CD4-positive, alpha-beta T cell (primary cell): ENCODE measurements around the gene SYPL2. TPM values are rescaled to one million over a fixed set of nuclear protein-coding genes. Genes with fewer than 3 reads are reported as not detected.
A peak's percentile ranks its signal among the peaks of the same experiment; 100 is the strongest.

Experiments
- ATAC-seq: fragments of 200-7000 bp; cut with Tn5 transposase; one replicate; pipeline ENCODE4 v1.10.0; 2022; ENCODE audit warnings: mild to moderate bottlenecking; ENCODE audit not compliant: poor library complexity
- CTCF ChIA-PET: fragments of 350-600 bp; sonication (Branson Sonifier 250); formaldehyde crosslinking; loops from one replicate; lab custom pipeline; 2021; ENCODE audit warnings: antibody characterized with exemption, inconsistent platforms; lab: Charles Lee
- POLR2A ChIA-PET: fragments of 350-600 bp; sonication (Branson Sonifier 250); formaldehyde crosslinking; loops from one replicate; lab custom pipeline; 2021; ENCODE audit warnings: antibody characterized with exemption, inconsistent platforms; lab: Charles Lee
- DNase-seq, 14 experiments: peaks; one replicate each; pipeline ENCODE4 v3.0.0-alpha.2; 2013 to 2020; ENCODE audit warnings: mixed read lengths in 2 of 14
- H3K27ac ChIP-seq, 2 donors: one replicate each; pipeline versions ENCODE4 v1.5.1 to v1.7.0; 2013; ENCODE audit warnings: low read length in 2 of 2, low read depth in 1 of 2, mild to moderate bottlenecking in 1 of 2
- H3K27me3 ChIP-seq, 2 experiments: 1 replicate in 1 of 2; 2 replicates in 1 of 2; pipeline versions ENCODE4 v1.6.1 to v1.7.0; 2013; ENCODE audit warnings: low read length in 2 of 2, control low read depth in 1 of 2, mild to moderate bottlenecking in 1 of 2, moderate library complexity in 1 of 2; ENCODE audit not compliant: insufficient read depth in 2 of 2, control insufficient read depth in 1 of 2
- H3K36me3 ChIP-seq: one replicate; pipeline ENCODE4 v1.6.1; 2013; ENCODE audit warnings: low read length, control low read depth; ENCODE audit not compliant: insufficient read depth
- H3K4me1 ChIP-seq: one replicate; pipeline ENCODE4 v1.6.1; 2013; ENCODE audit warnings: low read length, control low read depth; ENCODE audit not compliant: insufficient read depth
- H3K4me3 ChIP-seq: one replicate; pipeline ENCODE4 v1.5.1; 2013; ENCODE audit warnings: mild to moderate bottlenecking, low read length, moderate library complexity
- H3K9me3 ChIP-seq, 2 experiments: 1 replicate in 1 of 2; 2 replicates in 1 of 2; pipeline versions ENCODE4 v1.6.1 to v1.7.0; 2013; ENCODE audit warnings: low read length in 2 of 2, mild to moderate bottlenecking in 2 of 2, control low read depth in 1 of 2, moderate library complexity in 1 of 2; ENCODE audit not compliant: control insufficient read depth in 1 of 2, insufficient read depth in 1 of 2
- H3K27ac Mint-ChIP-seq: one replicate; pipeline ENCODE4 v1.8.0; 2020; ENCODE audit warnings: mixed read lengths
- H3K27me3 Mint-ChIP-seq: one replicate; pipeline ENCODE4 v1.8.0; 2021; ENCODE audit warnings: mixed read lengths
- H3K36me3 Mint-ChIP-seq: one replicate; pipeline ENCODE4 v1.8.0; 2021; ENCODE audit warnings: low read depth, mixed read lengths
- H3K4me1 Mint-ChIP-seq: one replicate; pipeline ENCODE4 v1.8.0; 2021; ENCODE audit warnings: low read depth, mixed read lengths
- H3K4me3 Mint-ChIP-seq: one replicate; pipeline ENCODE4 v1.8.0; 2020; ENCODE audit warnings: mild to moderate bottlenecking, mixed read lengths
- H3K9me3 Mint-ChIP-seq: one replicate; pipeline ENCODE4 v1.8.0; 2020; ENCODE audit warnings: mixed read lengths
- CTCF ChIP-seq: fragments of 200-600 bp; IDR thresholded peaks from one replicate; pipeline ENCODE4 v1.8.0; 2022; ENCODE audit warnings: antibody characterized with exemption, mild to moderate bottlenecking
- intact Hi-C, 2 experiments: fragments of 100-400 bp; cut with DNase I in 1 of 2; cut with micrococcal nuclease in 1 of 2; formaldehyde crosslinking; loops; one replicate each; pipeline versions ENCODE4 v1.15.1 to v1.9.0; 2023 to 2025; cut with DNase I, micrococcal nuclease
- total RNA-seq, 174 experiments: library from RNA in 2 of 174; stranded (reverse) in 2 of 174; gene quantifications; one replicate each; pipeline ENCODE4 v1.2.3 and lab custom pipeline; 2021 to 2026

Gene SYPL2
- total RNA-seq, 2 experiments from 2014 or later: not detected

- Histone ChIP-seq H3K27ac (peak overlapping the region; percentile 90 to 94), H3K4me3 (peak overlapping the region; percentile 54), H3K4me1 (peaks cover 96% of the 10 kb centered on the region), H3K27me3 (no peaks in the 10 kb centered on the region), H3K9me3 (peaks cover 0 to 4% of the 10 kb centered on the region in 2 experiments), H3K36me3 (peaks cover 30% of the 10 kb centered on the region)
- ATAC-seq (peak; percentile 88), DNase-seq (peak; percentile 30 to 89 (median 56))
- H3K9me3 Mint-ChIP-seq: no peaks in the 10 kb centered on the region
- peaks cover 75% of the 10 kb centered on the region for H3K36me3 Mint-ChIP-seq
- ChIA-PET CTCF (interaction anchor here (1.5 to 24.2 kb wide), 4 partner anchors 9 to 44 kb away, joined by 5 to 474 read pairs (median 34); partner anchors contain the start of gene CYB561D1), POLR2A (interaction anchor here (0.7 to 22.6 kb wide), 12 partner anchors 8 to 837 kb away, joined by 3 to 318 read pairs (median 12); partner anchors contain the start of genes AHCYL1, AMIGO1, ATXN7L2 and CYB561D1)
- peaks cover 93% of the 10 kb centered on the region for H3K4me1 Mint-ChIP-seq
- no peak for TF ChIP-seq CTCF
- intact Hi-C loops: loop anchor here in 1 of 2 experiments (1.0 kb wide), 3 partner anchors 8 to 30 kb away; partner anchors contain the start of gene CYB561D1
- H3K4me3 Mint-ChIP-seq: peak overlapping the region; percentile 90
- H3K27me3 Mint-ChIP-seq: no peaks in the 10 kb centered on the region
- H3K27ac Mint-ChIP-seq: peak overlapping the region; percentile 95
Observed at GRCh38 chr1:109502364-109502851, 36.1 kb downstream of the SYPL2 start.

GRCh38 chr1:109503935-109504334 is 37.6 kb downstream of the SYPL2 start:
- H3K27me3 Mint-ChIP-seq: no peaks in the 10 kb centered on the region
- H3K4me1 Mint-ChIP-seq: peaks cover 95% of the 10 kb centered on the region
- ChIA-PET CTCF (interaction anchor here (1.5 to 24.2 kb wide), 4 partner anchors 10 to 42 kb away, joined by 5 to 474 read pairs (median 32); partner anchors contain the start of gene CYB561D1), POLR2A (interaction anchor here (0.7 to 22.6 kb wide), 6 partner anchors 10 to 78 kb away, joined by 4 to 318 read pairs (median 12); partner anchors contain the start of genes ATXN7L2, CYB561D1, GNAI3 and PSMA5)
- peak overlapping the region; percentile 51 for H3K4me3 ChIP-seq
- ATAC-seq (no peak), DNase-seq (peak in 2 of 14 experiments; percentile 37 to 61)
- H3K4me3 Mint-ChIP-seq: peak overlapping the region; percentile 74
- peak overlapping the region; percentile 71 to 74 for H3K27ac ChIP-seq
- H3K4me1 ChIP-seq: peaks cover 95% of the 10 kb centered on the region
- intact Hi-C loops: no loop called here
- H3K9me3 ChIP-seq: peaks cover 0 to 16% of the 10 kb centered on the region in 2 experiments
- peaks cover 75% of the 10 kb centered on the region for H3K36me3 Mint-ChIP-seq
- H3K36me3 ChIP-seq: peaks cover 28% of the 10 kb centered on the region
- no peaks in the 10 kb centered on the region for H3K9me3 Mint-ChIP-seq
- H3K27ac Mint-ChIP-seq: peak overlapping the region; percentile 95
- TF ChIP-seq CTCF: no peak
- no peaks in the 10 kb centered on the region for H3K27me3 ChIP-seq

- Mint-ChIP-seq H3K27ac (peak overlapping the region; percentile 95), H3K27me3 (no peaks in the 10 kb centered on the region), H3K4me3 (peak overlapping the region; percentile 83), H3K36me3 (peaks cover 73% of the 10 kb centered on the region), H3K9me3 (no peaks in the 10 kb centered on the region), H3K4me1 (peaks cover 89% of the 10 kb centered on the region)
- peak overlapping the region; percentile 51 for H3K4me3 ChIP-seq
- H3K27ac ChIP-seq: peak overlapping the region; percentile 71 to 74
- DNase-seq (no peak), ATAC-seq (no peak)
- peaks cover 0 to 16% of the 10 kb centered on the region in 2 experiments for H3K9me3 ChIP-seq
- H3K36me3 ChIP-seq: peaks cover 22% of the 10 kb centered on the region
- TF ChIP-seq CTCF: no peak
- POLR2A ChIA-PET: interaction anchor here (1.1 to 22.6 kb wide), 5 partner anchors 10 to 43 kb away, joined by 5 to 318 read pairs (median 13); partner anchors contain the start of genes ATXN7L2, CYB561D1 and GNAI3
- CTCF ChIA-PET: interaction anchor here (3.0 to 24.2 kb wide), 3 partner anchors 11 to 26 kb away, joined by 9 to 474 read pairs (median 54); partner anchors contain the start of gene CYB561D1
- intact Hi-C loops: no loop called here
- peaks cover 92% of the 10 kb centered on the region for H3K4me1 ChIP-seq
- H3K27me3 ChIP-seq: no peaks in the 10 kb centered on the region
Observed at GRCh38 chr1:109504974-109505373, 38.6 kb downstream of the SYPL2 start.
